HL-60 (cell line): ENCODE data around the gene TBCC.

Experiments
- DNase-seq, 2 experiments: peaks; one replicate each; pipeline ENCODE4 v3.0.0-alpha.2; 2010 to 2020; ENCODE audit warnings: low read depth in 1 of 2, low spot score in 1 of 2
- H3K27ac ChIP-seq: fragments of 250-450 bp; sonication (Bioruptor Pico); replicated peaks from 2 replicates; pipeline ENCODE4 v1.5.1; 2020; ENCODE audit warnings: mild to moderate bottlenecking, moderate library complexity
- H3K27me3 ChIP-seq: fragments of 250-450 bp; sonication (Bioruptor Pico); 2 replicates; pipeline ENCODE4 v1.5.1; 2021; ENCODE audit warnings: mild to moderate bottlenecking, moderate library complexity; ENCODE audit not compliant: insufficient read depth, poor library complexity, severe bottlenecking
- H3K4me3 ChIP-seq: replicated peaks from 2 replicates; pipeline ENCODE4 v1.5.1; 2011; ENCODE audit warnings: mild to moderate bottlenecking, control low read depth, low read length; ENCODE audit not compliant: insufficient read depth
- CTCF ChIP-seq: IDR thresholded peaks from one replicate; pipeline ENCODE4 v1.5.1; 2011; ENCODE audit warnings: low read length, control low read depth, inconsistent platforms; ENCODE audit not compliant: insufficient read depth
- GABPA ChIP-seq: IDR thresholded peaks from 2 replicates; pipeline ENCODE4 v1.6.1; 2012; ENCODE audit warnings: low read depth
- POLR2AphosphoS5 ChIP-seq: IDR thresholded peaks from 2 replicates; pipeline ENCODE4 v1.6.1; 2012; ENCODE audit warnings: low read depth
- REST ChIP-seq: IDR thresholded peaks from 2 replicates; pipeline ENCODE4 v1.6.1; 2012; ENCODE audit warnings: low read depth; ENCODE audit not compliant: insufficient replicate concordance
- SPI1 ChIP-seq: IDR thresholded peaks from 2 replicates; pipeline ENCODE4 v1.6.1; 2012; ENCODE audit warnings: low read depth, mild to moderate bottlenecking, borderline replicate concordance

Gene TBCC

GRCh38 chr6:42697268-42697655, 48.6 kb downstream of the TBCC start:
- H3K4me3 ChIP-seq = no peak overlapping the region
- no peak for DNase-seq
- TF ChIP-seq POLR2AphosphoS5 = no peak
- TF ChIP-seq CTCF = no peak
- TF ChIP-seq REST = no peak
- no peak for TF ChIP-seq SPI1
- H3K27me3 ChIP-seq = no peaks in the 10 kb centered on the region
- H3K27ac ChIP-seq = no peak overlapping the region

- TF ChIP-seq CTCF (no peak), GABPA (no peak), REST (no peak), POLR2AphosphoS5 (no peak), SPI1 (no peak)
- no peak overlapping the region for H3K27ac ChIP-seq
- no peak overlapping the region for H3K4me3 ChIP-seq
- H3K27me3 ChIP-seq = no peaks in the 10 kb centered on the region
- no peak for DNase-seq
These were observed 49.2 kb downstream of the TBCC start for GRCh38 chr6:42696526-42697267.

GRCh38 chr6:42694586-42694985, 51.3 kb downstream of the TBCC start:
- Histone ChIP-seq H3K27me3 (no peaks in the 10 kb centered on the region), H3K27ac (no peak overlapping the region), H3K4me3 (no peak overlapping the region)
- TF ChIP-seq GABPA (no peak), CTCF (no peak), REST (no peak), SPI1 (no peak), POLR2AphosphoS5 (no peak)
- DNase-seq = no peak
